Uterus (tissue), 2 donors: ENCODE measurements around the gene TUT4.

ENCODE experiments used
- CTCF ChIP-seq, 4 experiments: fragments of 200-600 bp in 2 of 4; fragments of 450-650 bp in 2 of 4; sonication (generic) in 2 of 4; IDR thresholded peaks; one replicate each; pipeline ENCODE4 v1.5.1; 2016 to 2019; ENCODE audit warnings: antibody characterized with exemption in 4 of 4, mild to moderate bottlenecking in 2 of 4, moderate library complexity in 1 of 4
- POLR2A ChIP-seq, 2 donors: fragments of 450-650 bp; IDR thresholded peaks; one replicate each; pipeline ENCODE4 v1.6.1; 2016; ENCODE audit warnings: antibody characterized with exemption in 2 of 2, mild to moderate bottlenecking in 1 of 2, moderate library complexity in 1 of 2

GRCh38 chr1:52472384-52472783 is 80.5 kb downstream of the TUT4 start:
- TF ChIP-seq POLR2A (IDR thresholded peaks at IDR 0.05) (no peak), CTCF (IDR thresholded peaks at IDR 0.05) (no peak)
